GM18870 (cell line): ENCODE measurements around the gene PRRC2C.
A peak's percentile ranks its signal among the peaks of the same experiment; 100 is the strongest.
"Not testable (repeated sequence)": the region's sequence is repeated elsewhere in the genome, so short reads cannot be mapped to it uniquely, and the experiment has no call there.

Experiments
- ATAC-seq: cut with Tn5 transposase; IDR thresholded peaks from one replicate; pipeline ENCODE4 v1.9.1; 2021; ENCODE audit warnings: moderate library complexity; ENCODE audit not compliant: unreplicated experiment

PRRC2C gene

GRCh38 chr1:171485375-171486047, at the start of gene PRRC2C:
Gene PRRC2C, plus strand, starts transcription at chr1:171485530. Its CDS starts 26,559 bp downstream, at chr1:171512089.
- ATAC-seq, result peak; percentile 94

GRCh38 chr1:171438441-171438840, 46.9 kb upstream of the PRRC2C start:
- ATAC-seq, result no peak

GRCh38 chr1:171440201-171440600, 45.1 kb upstream of the PRRC2C start:
- not testable (repeated sequence) for ATAC-seq

- not testable (repeated sequence) for ATAC-seq
These were observed 43.9 kb upstream of the PRRC2C start for GRCh38 chr1:171441278-171441895.

- ATAC-seq, result no peak
These were observed 38.9 kb upstream of the PRRC2C start for GRCh38 chr1:171446386-171446785.

- no peak for ATAC-seq
These were observed 29.4 kb upstream of the PRRC2C start for GRCh38 chr1:171455967-171456366.

GRCh38 chr1:171457412-171457811, 27.9 kb upstream of the PRRC2C start:
- ATAC-seq, result no peak

GRCh38 chr1:171460018-171460620, 25.2 kb upstream of the PRRC2C start:
- no peak for ATAC-seq

GRCh38 chr1:171467626-171468025, 17.7 kb upstream of the PRRC2C start:
- ATAC-seq, result no peak

GRCh38 chr1:171468120-171468750, 17.1 kb upstream of the PRRC2C start:
- peak; percentile 80 for ATAC-seq

GRCh38 chr1:171470726-171471125, 14.6 kb upstream of the PRRC2C start:
- ATAC-seq, result no peak

GRCh38 chr1:171472183-171472647, 13.1 kb upstream of the PRRC2C start:
- peak; percentile 50 for ATAC-seq

GRCh38 chr1:171476829-171477228, 8.5 kb upstream of the PRRC2C start:
- no peak for ATAC-seq

- no peak for ATAC-seq
These were observed 7.5 kb upstream of the PRRC2C start for GRCh38 chr1:171477804-171478203.

- no peak for ATAC-seq
These were observed 5.3 kb upstream of the PRRC2C start for GRCh38 chr1:171480035-171480434.

- ATAC-seq, result peak; percentile 67
These were observed 463 bp upstream of the PRRC2C start for GRCh38 chr1:171484760-171485374.

- ATAC-seq, result peak; percentile 40
These were observed 754 bp downstream of the PRRC2C start for GRCh38 chr1:171486048-171486519.

GRCh38 chr1:171487038-171487437, 1.7 kb downstream of the PRRC2C start:
- no peak for ATAC-seq

GRCh38 chr1:171488190-171488929, 3.0 kb downstream of the PRRC2C start:
- ATAC-seq, result no peak

- no peak for ATAC-seq
These were observed 8.7 kb downstream of the PRRC2C start for GRCh38 chr1:171494076-171494475.
